Measurements from ENCODE around the gene PLEK2. TPM values are rescaled to one million over a fixed set of nuclear protein-coding genes. Genes with fewer than 3 reads are reported as not detected.

PLEK2 gene
- total and polyA plus RNA-seq, 2 of the 13 experiments (the other 11 are each of a cell fraction or from before 2014, with no cell fraction given): 0.26 to 1.5 TPM

GRCh38 chr14:67421356-67422224 is 9.6 kb upstream of the PLEK2 start:
- in situ Hi-C loops (cut with HindIII; ENCODE audit: extremely low pct_ligation_motif_present, low pct_unique_long_range_greater_than_20kb): loop anchor here (5.0 kb wide), 1 partner anchor 146 kb away; no protein-coding TSS in a partner anchor
- peaks cover 2% of the 10 kb centered on the region; the same call in 1 of the 2 replicates for H3K4me1 ChIP-seq (ENCODE audit: insufficient read depth, low read length)
- no peak overlapping the region for H3K4me2 ChIP-seq (ENCODE audit: low read depth, low read length)
- H3K27me3 ChIP-seq (ENCODE audit: control insufficient read depth in 1 of 2, insufficient read depth in 2 of 2, low read length in 2 of 2): peaks cover 2 to 6% of the 10 kb centered on the region in 2 experiments; a peak in 3 of 5 replicates
- no peaks in the 10 kb centered on the region for H3K79me2 ChIP-seq (ENCODE audit: insufficient read depth, low read length)
- no peak overlapping the region for H2AFZ ChIP-seq (ENCODE audit: low read length)
- DNase-seq (ENCODE audit: low spot score) (no peak), ATAC-seq (no peak), FAIRE-seq (no peak)
- no peaks in the 10 kb centered on the region for H3K9me3 ChIP-seq (ENCODE audit: low read length)
- ChIA-PET POLR2A (interaction anchor here (0.9 kb wide), 1 partner anchor 16 kb away, joined by 3 read pairs; no protein-coding TSS in a partner anchor), CTCF (ENCODE audit: low intra/inter-chr PET ratio, low total read pairs) (no interaction called here)
- no TSS peak for BruUV-seq (replicated peaks)
- TF ChIP-seq HOXA7 (CRISPR knock-in tag; IDR thresholded peaks at IDR 0.05): no peak
- TF ChIP-seq MNT (IDR thresholded peaks at IDR 0.05): no peak
- TF ChIP-seq MAFF (IDR thresholded peaks at IDR 0.05; ENCODE audit: low read depth, low read length): peak; percentile 46; the same call in 1 of the 2 replicates
- peak; percentile 62 to 82 for TF ChIP-seq MAFK (conservative IDR thresholded peaks at IDR 0.05 in 1 of 2, IDR thresholded peaks at IDR 0.05 in 1 of 2; ENCODE audit: low read length in 2 of 2)
- no peak for TF ChIP-seq PRPF4 (IDR thresholded peaks at IDR 0.05; ENCODE audit: low read depth, low read length, poor library complexity, severe bottlenecking)
- TF ChIP-seq KLF6 (CRISPR knock-in tag; IDR thresholded peaks at IDR 0.05): no peak
- TF ChIP-seq KDM6A (CRISPR knock-in tag; IDR thresholded peaks at IDR 0.05; ENCODE audit: low read depth): no peak
- WGBS (ENCODE audit: low lambda C conversion rate): 19% methylated on average over 11 of the region's 11 CpGs
- H4K20me1 ChIP-seq (ENCODE audit: insufficient read depth, low read length): no peaks in the 10 kb centered on the region
- H3K4me3 ChIP-seq (replicated peaks in 1 of 3; ENCODE audit: insufficient read depth in 1 of 3, low read depth in 2 of 3, low read length in 3 of 3): no peak overlapping the region
- intact Hi-C loops (cut with micrococcal nuclease; ENCODE audit: unreplicated experiment): loop anchor here (10.0 kb wide), 2 partner anchors 243 to 283 kb away; partner anchors contain the start of gene RDH12
- H3K36me3 ChIP-seq (replicated peaks in 1 of 2; ENCODE audit: control insufficient read depth in 1 of 2, insufficient read depth in 2 of 2, low read length in 2 of 2): no peaks in the 10 kb centered on the region
- no peak overlapping the region for H3K27ac ChIP-seq (ENCODE audit: extremely low read length, insufficient read depth, low read length)
- no peak overlapping the region for H3K9ac ChIP-seq (ENCODE audit: insufficient read depth, low read depth, low read length)
